ENCODE data around the gene CADPS. TPM values are rescaled to one million over a fixed set of nuclear protein-coding genes. Genes with fewer than 3 reads are reported as not detected.

CADPS gene
- total and polyA plus RNA-seq, 4 donors: 0.13 to 0.99 (median 0.75) TPM; not detected in 1

GRCh38 chr3:62811119-62811518 lies 64.1 kb downstream of the CADPS start:
- intact Hi-C loops (cut with DNase I): no loop called here
- Histone ChIP-seq H3K4me3 (ENCODE audit: low read length in 2 of 2) (no peak overlapping the region), H3K27me3 (ENCODE audit: control insufficient read depth in 1 of 2, insufficient read depth in 2 of 2, low read length in 1 of 2) (no peaks in the 10 kb centered on the region), H3K9me3 (ENCODE audit: control insufficient read depth, low read length) (no peaks in the 10 kb centered on the region), H3K27ac (ENCODE audit: low read depth in 1 of 2, low read length in 2 of 2) (no peak overlapping the region), H3K36me3 (ENCODE audit: control insufficient read depth in 1 of 2, insufficient read depth in 2 of 2, low read length in 1 of 2) (no peaks in the 10 kb centered on the region), H3K4me1 (ENCODE audit: control insufficient read depth in 1 of 2, insufficient read depth in 2 of 2, low read length in 2 of 2) (no peaks in the 10 kb centered on the region)
- DNase-seq (no peak), ATAC-seq (ENCODE audit: low FRiP score) (no peak)

DNA sequence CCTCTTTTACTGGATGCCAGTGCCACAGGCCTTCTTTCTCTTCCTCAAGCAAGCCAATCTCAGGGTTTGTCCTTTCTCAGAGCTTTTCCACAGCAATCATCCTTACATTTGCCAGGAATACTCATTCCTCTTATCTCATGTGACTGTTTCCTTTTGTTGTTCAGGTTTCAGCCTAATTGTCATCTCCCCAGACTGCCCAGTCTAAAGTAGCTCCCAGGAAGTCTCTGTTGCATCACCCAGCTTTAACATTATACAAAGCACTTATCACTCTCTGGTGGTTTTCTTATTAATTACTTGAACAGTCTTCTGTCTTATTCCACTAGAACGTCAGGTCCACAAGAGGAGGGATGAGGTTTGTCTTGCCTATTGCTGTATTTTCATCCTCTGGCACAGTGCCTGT lies 65.8 kb downstream of the CADPS start:
- intact Hi-C loops (cut with DNase I): no loop called here
- DNase-seq (no peak), ATAC-seq (ENCODE audit: low FRiP score) (no peak)
- H3K36me3 ChIP-seq (ENCODE audit: control insufficient read depth in 1 of 2, insufficient read depth in 2 of 2, low read length in 1 of 2): no peaks in the 10 kb centered on the region
- no peaks in the 10 kb centered on the region for H3K9me3 ChIP-seq (ENCODE audit: control insufficient read depth, low read length)
- WGBS, 2 donors: 70 to 72% methylated on average over 1 of the region's 1 CpG
- no peaks in the 10 kb centered on the region for H3K4me1 ChIP-seq (ENCODE audit: control insufficient read depth in 1 of 2, insufficient read depth in 2 of 2, low read length in 2 of 2)
- no peak overlapping the region for H3K27ac ChIP-seq (ENCODE audit: low read depth in 1 of 2, low read length in 2 of 2)
- H3K27me3 ChIP-seq (ENCODE audit: control insufficient read depth in 1 of 2, insufficient read depth in 2 of 2, low read length in 1 of 2): no peaks in the 10 kb centered on the region
- no peak overlapping the region for H3K4me3 ChIP-seq (ENCODE audit: low read length in 2 of 2)

DNA sequence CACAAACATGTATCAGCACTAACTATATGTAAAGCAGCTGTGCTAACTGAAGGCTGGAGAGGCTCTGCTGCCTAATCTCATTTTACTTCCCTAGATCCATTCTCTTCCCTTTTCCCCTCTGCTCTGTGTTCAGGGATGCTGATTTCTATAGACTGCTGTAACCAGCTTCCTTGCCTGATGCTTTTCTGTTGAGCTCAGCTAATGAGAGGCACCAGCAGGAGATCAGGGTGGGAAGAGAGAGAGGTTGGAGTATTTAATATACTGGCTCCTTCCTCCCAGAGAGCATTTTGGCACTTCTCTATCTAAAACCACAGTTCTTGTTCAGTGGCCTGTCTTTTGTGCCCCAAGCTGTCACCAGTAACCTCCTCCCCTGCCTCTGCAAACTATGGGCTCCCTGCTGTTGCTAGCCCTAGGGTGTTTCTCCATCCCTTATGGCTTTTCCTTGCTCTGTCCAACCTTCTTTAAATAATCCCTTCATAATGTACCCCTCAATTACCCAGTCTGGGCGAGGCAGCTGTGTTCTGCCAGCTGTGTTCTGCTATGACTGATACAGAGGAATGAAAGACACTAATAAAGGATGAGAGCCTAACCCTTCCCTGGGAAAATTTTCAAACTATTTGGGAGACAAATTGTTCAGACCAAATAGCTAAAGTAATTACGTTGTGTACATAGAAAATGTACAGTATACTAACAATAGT lies 69.5 kb downstream of the CADPS start:
- intact Hi-C loops (cut with DNase I): no loop called here
- H3K4me3 ChIP-seq (ENCODE audit: low read length in 2 of 2): no peak overlapping the region
- whole genome bisulfite sequencing, 2 donors: 74 to 76% methylated on average over 2 of the region's 2 CpGs

DNA sequence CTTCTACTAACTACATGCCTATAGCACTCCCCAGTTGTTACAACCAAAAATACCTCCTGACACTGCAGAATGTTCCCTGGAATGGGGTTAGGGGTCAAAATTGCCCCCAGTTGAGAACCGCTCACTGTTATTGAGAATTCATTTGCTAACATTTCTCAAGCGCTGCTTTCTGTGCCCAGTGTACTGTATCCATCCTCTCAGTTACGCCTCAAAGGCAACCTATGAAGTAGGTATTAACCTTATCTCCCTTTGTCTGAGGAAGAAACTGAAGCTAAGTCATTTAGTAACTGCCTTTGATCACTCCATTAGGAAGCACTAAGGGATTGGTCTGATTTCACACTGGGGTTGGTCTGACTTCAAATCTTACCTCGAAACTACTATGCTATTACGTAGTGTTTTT lies 70.1 kb downstream of the CADPS start:
- no peak overlapping the region for H3K27ac ChIP-seq (ENCODE audit: low read depth in 1 of 2, low read length in 2 of 2)
- WGBS, 2 donors: 81 to 91% methylated on average over 5 of the region's 5 CpGs
- DNase-seq (no peak), ATAC-seq (ENCODE audit: low FRiP score) (no peak)
- no peak overlapping the region for H3K4me3 ChIP-seq (ENCODE audit: low read length in 2 of 2)
- no peaks in the 10 kb centered on the region for H3K4me1 ChIP-seq (ENCODE audit: control insufficient read depth in 1 of 2, insufficient read depth in 2 of 2, low read length in 2 of 2)
- no peaks in the 10 kb centered on the region for H3K9me3 ChIP-seq (ENCODE audit: control insufficient read depth, low read length)
- H3K27me3 ChIP-seq (ENCODE audit: control insufficient read depth in 1 of 2, insufficient read depth in 2 of 2, low read length in 1 of 2): no peaks in the 10 kb centered on the region
- intact Hi-C loops (cut with DNase I): no loop called here
- no peaks in the 10 kb centered on the region for H3K36me3 ChIP-seq (ENCODE audit: control insufficient read depth in 1 of 2, insufficient read depth in 2 of 2, low read length in 1 of 2)

More for the DNA sequence above, 69.5 kb downstream of the CADPS start:
- Histone ChIP-seq H3K9me3 (ENCODE audit: control insufficient read depth, low read length) (no peaks in the 10 kb centered on the region), H3K27ac (ENCODE audit: low read depth in 1 of 2, low read length in 2 of 2) (no peak overlapping the region), H3K27me3 (ENCODE audit: control insufficient read depth in 1 of 2, insufficient read depth in 2 of 2, low read length in 1 of 2) (no peaks in the 10 kb centered on the region), H3K4me1 (ENCODE audit: control insufficient read depth in 1 of 2, insufficient read depth in 2 of 2, low read length in 2 of 2) (no peaks in the 10 kb centered on the region), H3K36me3 (ENCODE audit: control insufficient read depth in 1 of 2, insufficient read depth in 2 of 2, low read length in 1 of 2) (no peaks in the 10 kb centered on the region)
- DNase-seq: no peak
- ATAC-seq (ENCODE audit: low FRiP score): no peak

DNA sequence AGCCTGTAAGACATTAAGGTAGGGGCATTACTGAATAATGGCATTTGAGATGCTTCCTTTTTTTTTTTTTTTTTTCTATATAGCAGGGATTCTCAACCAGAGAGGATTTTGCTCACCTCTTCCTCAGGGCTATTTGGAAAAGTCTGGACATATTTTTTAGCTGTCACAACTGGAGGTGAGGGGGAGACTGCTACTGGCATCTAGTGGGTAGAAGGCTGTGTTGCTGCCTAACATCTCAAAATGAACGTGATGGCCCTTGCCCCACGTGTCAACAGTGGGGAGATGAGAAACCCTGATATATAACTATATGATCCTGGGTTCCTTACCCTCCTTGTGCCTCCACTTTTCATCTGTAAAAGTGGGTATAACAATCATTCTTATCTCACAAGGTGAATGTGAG lies 71.9 kb downstream of the CADPS start:
- WGBS, 2 donors: 46 to 52% methylated on average over 2 of the region's 2 CpGs
- ATAC-seq (ENCODE audit: low FRiP score) (no peak), DNase-seq (no peak)
- Histone ChIP-seq H3K27ac (ENCODE audit: low read depth in 1 of 2, low read length in 2 of 2) (no peak overlapping the region), H3K27me3 (ENCODE audit: control insufficient read depth in 1 of 2, insufficient read depth in 2 of 2, low read length in 1 of 2) (no peaks in the 10 kb centered on the region), H3K36me3 (ENCODE audit: control insufficient read depth in 1 of 2, insufficient read depth in 2 of 2, low read length in 1 of 2) (no peaks in the 10 kb centered on the region), H3K4me1 (ENCODE audit: control insufficient read depth in 1 of 2, insufficient read depth in 2 of 2, low read length in 2 of 2) (no peaks in the 10 kb centered on the region), H3K9me3 (ENCODE audit: control insufficient read depth, low read length) (no peaks in the 10 kb centered on the region), H3K4me3 (ENCODE audit: low read length in 2 of 2) (no peak overlapping the region)
- intact Hi-C loops (cut with DNase I): no loop called here

- H3K9me3 ChIP-seq (ENCODE audit: control insufficient read depth, low read length): no peaks in the 10 kb centered on the region
- no peak overlapping the region for H3K4me3 ChIP-seq (ENCODE audit: low read length in 2 of 2)
- no peak overlapping the region for H3K27ac ChIP-seq (ENCODE audit: low read depth in 1 of 2, low read length in 2 of 2)
- H3K27me3 ChIP-seq (ENCODE audit: control insufficient read depth in 1 of 2, insufficient read depth in 2 of 2, low read length in 1 of 2): no peaks in the 10 kb centered on the region
- H3K36me3 ChIP-seq (ENCODE audit: control insufficient read depth in 1 of 2, insufficient read depth in 2 of 2, low read length in 1 of 2): no peaks in the 10 kb centered on the region
- whole genome bisulfite sequencing, 2 donors: 35 to 39% methylated on average over 3 of the region's 3 CpGs
- intact Hi-C loops (cut with DNase I): no loop called here
- DNase-seq (no peak), ATAC-seq (ENCODE audit: low FRiP score) (no peak)
- no peaks in the 10 kb centered on the region for H3K4me1 ChIP-seq (ENCODE audit: control insufficient read depth in 1 of 2, insufficient read depth in 2 of 2, low read length in 2 of 2)
These were observed 77.2 kb downstream of the CADPS start for GRCh38 chr3:62798000-62798399.

- ATAC-seq (ENCODE audit: low FRiP score): no peak
- no peaks in the 10 kb centered on the region for H3K36me3 ChIP-seq (ENCODE audit: control insufficient read depth in 1 of 2, insufficient read depth in 2 of 2, low read length in 1 of 2)
- WGBS, 2 donors: 43 to 51% methylated on average over 3 of the region's 3 CpGs
- DNase-seq: no peak
- H3K27me3 ChIP-seq (ENCODE audit: control insufficient read depth in 1 of 2, insufficient read depth in 2 of 2, low read length in 1 of 2): no peaks in the 10 kb centered on the region
- H3K27ac ChIP-seq (ENCODE audit: low read depth in 1 of 2, low read length in 2 of 2): no peak overlapping the region
- H3K4me1 ChIP-seq (ENCODE audit: control insufficient read depth in 1 of 2, insufficient read depth in 2 of 2, low read length in 2 of 2): no peaks in the 10 kb centered on the region
- H3K9me3 ChIP-seq (ENCODE audit: control insufficient read depth, low read length): no peaks in the 10 kb centered on the region
- intact Hi-C loops (cut with DNase I): no loop called here
- H3K4me3 ChIP-seq (ENCODE audit: low read length in 2 of 2): no peak overlapping the region
These were observed 78.1 kb downstream of the CADPS start for GRCh38 chr3:62797132-62797531.

DNA sequence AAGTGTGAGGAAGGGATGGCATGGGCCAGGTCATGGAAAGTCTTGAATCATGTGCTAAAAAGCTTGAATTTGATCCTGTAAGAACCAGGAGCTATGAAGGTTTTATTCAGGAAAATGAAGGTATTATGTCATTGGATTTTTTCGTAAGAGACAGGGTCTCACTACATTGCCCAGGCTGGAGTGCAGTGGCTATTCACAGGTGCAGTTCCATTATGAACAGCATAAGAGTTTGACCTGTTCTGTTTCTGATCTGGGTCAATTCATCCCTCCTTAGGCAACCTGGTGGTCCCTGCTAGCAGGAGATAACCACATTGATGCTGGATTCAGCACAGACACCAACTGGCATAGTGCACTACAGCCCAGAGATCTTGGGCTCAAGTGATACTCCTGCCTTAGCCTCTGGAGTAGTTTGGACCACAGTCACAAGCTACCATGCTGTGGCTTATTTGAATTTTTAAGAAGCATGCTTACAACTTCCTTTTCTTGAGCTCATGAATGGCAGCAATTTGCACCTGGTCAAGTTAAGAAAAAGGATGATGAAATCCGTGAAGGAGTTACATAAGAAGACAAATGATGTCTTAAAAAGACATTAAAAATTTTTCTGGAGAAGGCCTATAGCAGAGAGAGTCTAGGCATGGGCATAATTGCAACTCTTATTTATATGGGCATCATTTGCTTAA lies 79.1 kb downstream of the CADPS start:
- Histone ChIP-seq H3K9me3 (ENCODE audit: control insufficient read depth, low read length) (no peaks in the 10 kb centered on the region), H3K27ac (ENCODE audit: low read depth in 1 of 2, low read length in 2 of 2) (no peak overlapping the region), H3K4me3 (ENCODE audit: low read length in 2 of 2) (no peak overlapping the region), H3K27me3 (ENCODE audit: control insufficient read depth in 1 of 2, insufficient read depth in 2 of 2, low read length in 1 of 2) (no peaks in the 10 kb centered on the region), H3K36me3 (ENCODE audit: control insufficient read depth in 1 of 2, insufficient read depth in 2 of 2, low read length in 1 of 2) (no peaks in the 10 kb centered on the region), H3K4me1 (ENCODE audit: control insufficient read depth in 1 of 2, insufficient read depth in 2 of 2, low read length in 2 of 2) (no peaks in the 10 kb centered on the region)
- WGBS, 2 donors: 76 to 78% methylated on average over 2 of the region's 2 CpGs
- intact Hi-C loops (cut with DNase I): no loop called here
- ATAC-seq (ENCODE audit: low FRiP score) (no peak), DNase-seq (no peak)

GRCh38 chr3:62793946-62794345 lies 81.3 kb downstream of the CADPS start:
- Histone ChIP-seq H3K27me3 (ENCODE audit: control insufficient read depth in 1 of 2, insufficient read depth in 2 of 2, low read length in 1 of 2) (no peaks in the 10 kb centered on the region), H3K4me1 (ENCODE audit: control insufficient read depth in 1 of 2, insufficient read depth in 2 of 2, low read length in 2 of 2) (no peaks in the 10 kb centered on the region), H3K27ac (ENCODE audit: low read depth in 1 of 2, low read length in 2 of 2) (no peak overlapping the region), H3K36me3 (ENCODE audit: control insufficient read depth in 1 of 2, insufficient read depth in 2 of 2, low read length in 1 of 2) (no peaks in the 10 kb centered on the region), H3K4me3 (ENCODE audit: low read length in 2 of 2) (no peak overlapping the region), H3K9me3 (ENCODE audit: control insufficient read depth, low read length) (no peaks in the 10 kb centered on the region)
- DNase-seq: no peak
- intact Hi-C loops (cut with DNase I): no loop called here
- no peak for ATAC-seq (ENCODE audit: low FRiP score)
- 43 to 54% methylated on average over 2 of the region's 2 CpGs for WGBS, 2 donors

All from aorta (tissue), 5 donors.